ENCODE results near the gene CARD10. TPM values are rescaled to one million over a fixed set of nuclear protein-coding genes. Genes with fewer than 3 reads are reported as not detected.

The CARD10 gene
- polyA plus RNA-seq, 1 donor from 2014 or later, result 0.36 TPM

DNA sequence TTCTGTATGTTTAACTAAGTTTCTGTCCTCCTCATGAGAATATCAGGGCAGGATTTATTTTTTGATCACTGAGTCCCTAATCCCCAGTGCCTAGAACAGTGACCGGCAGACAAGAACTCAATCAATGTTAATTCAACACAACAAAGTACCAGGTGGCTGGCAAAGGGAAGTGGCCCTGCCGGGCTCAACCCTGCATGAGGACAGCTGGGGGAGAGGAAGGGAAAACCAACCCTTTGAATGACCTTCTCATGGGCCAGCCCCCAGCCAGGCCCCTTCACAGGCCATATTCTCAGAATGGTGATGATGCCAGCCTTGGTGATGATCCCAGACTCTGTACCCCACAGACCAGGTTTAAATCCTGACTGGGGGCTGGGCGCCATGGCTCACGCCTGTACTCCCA is 31.6 kb downstream of the CARD10 start:
- Histone ChIP-seq H3F3A (ENCODE audit: insufficient read depth, low read length, poor library complexity, severe bottlenecking) (no peaks in the 10 kb centered on the region), H3K9me2 (ENCODE audit: insufficient read depth, low read length) (no peaks in the 10 kb centered on the region), H3K27ac (ENCODE audit: low read length) (no peak overlapping the region), H3K79me2 (replicated peaks; ENCODE audit: insufficient read depth, low read length) (no peaks in the 10 kb centered on the region), H3K4me2 (ENCODE audit: low read length) (no peak overlapping the region), H2AFZ (ENCODE audit: low read depth, low read length) (no peak overlapping the region), H3K27me3 (ENCODE audit: insufficient read depth, low read depth, low read length) (no peaks in the 10 kb centered on the region), H3K36me3 (ENCODE audit: insufficient read depth, low read length) (no peaks in the 10 kb centered on the region), H3K4me3 (ENCODE audit: low read length) (no peak overlapping the region), H4K20me1 (ENCODE audit: insufficient read depth) (no peaks in the 10 kb centered on the region), H3K9me3 (ENCODE audit: low read length) (no peaks in the 10 kb centered on the region), H3K9ac (ENCODE audit: low read length) (no peak overlapping the region)
- no peak for TF ChIP-seq EZH2 (IDR thresholded peaks at IDR 0.05; ENCODE audit: borderline replicate concordance, insufficient read depth, low read length, poor library complexity, severe bottlenecking)

DNA sequence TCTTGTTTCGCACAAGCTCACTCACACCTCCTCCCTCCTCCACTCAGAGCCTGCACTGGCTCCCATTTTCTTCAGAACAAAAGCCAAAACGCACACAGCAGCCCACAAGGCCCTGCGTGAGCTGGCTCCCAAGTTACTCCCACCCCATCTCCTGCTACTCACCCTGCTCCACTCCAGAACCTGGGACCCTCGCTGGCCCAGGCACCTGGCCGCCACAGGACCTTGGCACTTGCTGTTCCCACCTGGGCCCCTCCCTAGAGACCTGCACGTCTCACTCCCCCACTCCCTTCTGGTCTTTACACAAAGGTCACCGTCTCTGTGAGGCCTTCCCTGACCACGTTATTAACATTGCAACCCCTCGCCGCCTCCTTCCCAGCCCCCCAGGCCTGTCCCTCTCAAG is 32.1 kb downstream of the CARD10 start:
- H3K4me2 ChIP-seq (ENCODE audit: low read length), result no peak overlapping the region
- H3K36me3 ChIP-seq (ENCODE audit: insufficient read depth, low read length), result no peaks in the 10 kb centered on the region
- TF ChIP-seq MXI1 (conservative IDR thresholded peaks at IDR 0.05; ENCODE audit: poor library complexity, severe bottlenecking) (no peak), EP300 (conservative IDR thresholded peaks at IDR 0.05; ENCODE audit: poor library complexity, severe bottlenecking) (no peak), EZH2 (IDR thresholded peaks at IDR 0.05; ENCODE audit: borderline replicate concordance, insufficient read depth, low read length, poor library complexity, severe bottlenecking) (no peak), SMC3 (conservative IDR thresholded peaks at IDR 0.05; ENCODE audit: poor library complexity) (no peak), POLR2AphosphoS5 (IDR thresholded peaks at IDR 0.05) (no peak), TAF1 (IDR thresholded peaks at IDR 0.05; ENCODE audit: low read depth) (no peak), RAD21 (conservative IDR thresholded peaks at IDR 0.05) (no peak)
- TF ChIP-seq, protein P1, sequence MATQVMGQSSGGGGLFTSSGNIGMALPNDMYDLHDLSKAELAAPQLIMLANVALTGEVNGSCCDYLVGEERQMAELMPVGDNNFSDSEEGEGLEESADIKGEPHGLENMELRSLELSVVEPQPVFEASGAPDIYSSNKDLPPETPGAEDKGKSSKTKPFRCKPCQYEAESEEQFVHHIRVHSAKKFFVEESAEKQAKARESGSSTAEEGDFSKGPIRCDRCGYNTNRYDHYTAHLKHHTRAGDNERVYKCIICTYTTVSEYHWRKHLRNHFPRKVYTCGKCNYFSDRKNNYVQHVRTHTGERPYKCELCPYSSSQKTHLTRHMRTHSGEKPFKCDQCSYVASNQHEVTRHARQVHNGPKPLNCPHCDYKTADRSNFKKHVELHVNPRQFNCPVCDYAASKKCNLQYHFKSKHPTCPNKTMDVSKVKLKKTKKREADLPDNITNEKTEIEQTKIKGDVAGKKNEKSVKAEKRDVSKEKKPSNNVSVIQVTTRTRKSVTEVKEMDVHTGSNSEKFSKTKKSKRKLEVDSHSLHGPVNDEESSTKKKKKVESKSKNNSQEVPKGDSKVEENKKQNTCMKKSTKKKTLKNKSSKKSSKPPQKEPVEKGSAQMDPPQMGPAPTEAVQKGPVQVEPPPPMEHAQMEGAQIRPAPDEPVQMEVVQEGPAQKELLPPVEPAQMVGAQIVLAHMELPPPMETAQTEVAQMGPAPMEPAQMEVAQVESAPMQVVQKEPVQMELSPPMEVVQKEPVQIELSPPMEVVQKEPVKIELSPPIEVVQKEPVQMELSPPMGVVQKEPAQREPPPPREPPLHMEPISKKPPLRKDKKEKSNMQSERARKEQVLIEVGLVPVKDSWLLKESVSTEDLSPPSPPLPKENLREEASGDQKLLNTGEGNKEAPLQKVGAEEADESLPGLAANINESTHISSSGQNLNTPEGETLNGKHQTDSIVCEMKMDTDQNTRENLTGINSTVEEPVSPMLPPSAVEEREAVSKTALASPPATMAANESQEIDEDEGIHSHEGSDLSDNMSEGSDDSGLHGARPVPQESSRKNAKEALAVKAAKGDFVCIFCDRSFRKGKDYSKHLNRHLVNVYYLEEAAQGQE (IDR thresholded peaks at IDR 0.05; ENCODE audit: borderline replicate concordance), result no peak
- TF ChIP-seq, protein P2, sequence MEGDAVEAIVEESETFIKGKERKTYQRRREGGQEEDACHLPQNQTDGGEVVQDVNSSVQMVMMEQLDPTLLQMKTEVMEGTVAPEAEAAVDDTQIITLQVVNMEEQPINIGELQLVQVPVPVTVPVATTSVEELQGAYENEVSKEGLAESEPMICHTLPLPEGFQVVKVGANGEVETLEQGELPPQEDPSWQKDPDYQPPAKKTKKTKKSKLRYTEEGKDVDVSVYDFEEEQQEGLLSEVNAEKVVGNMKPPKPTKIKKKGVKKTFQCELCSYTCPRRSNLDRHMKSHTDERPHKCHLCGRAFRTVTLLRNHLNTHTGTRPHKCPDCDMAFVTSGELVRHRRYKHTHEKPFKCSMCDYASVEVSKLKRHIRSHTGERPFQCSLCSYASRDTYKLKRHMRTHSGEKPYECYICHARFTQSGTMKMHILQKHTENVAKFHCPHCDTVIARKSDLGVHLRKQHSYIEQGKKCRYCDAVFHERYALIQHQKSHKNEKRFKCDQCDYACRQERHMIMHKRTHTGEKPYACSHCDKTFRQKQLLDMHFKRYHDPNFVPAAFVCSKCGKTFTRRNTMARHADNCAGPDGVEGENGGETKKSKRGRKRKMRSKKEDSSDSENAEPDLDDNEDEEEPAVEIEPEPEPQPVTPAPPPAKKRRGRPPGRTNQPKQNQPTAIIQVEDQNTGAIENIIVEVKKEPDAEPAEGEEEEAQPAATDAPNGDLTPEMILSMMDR (IDR thresholded peaks at IDR 0.05; ENCODE audit: poor library complexity, severe bottlenecking), result no peak
- no peaks in the 10 kb centered on the region for H3F3A ChIP-seq (ENCODE audit: insufficient read depth, low read length, poor library complexity, severe bottlenecking)
- H3K9me3 ChIP-seq (ENCODE audit: low read length), result no peaks in the 10 kb centered on the region
- no peaks in the 10 kb centered on the region for H3K27me3 ChIP-seq (ENCODE audit: insufficient read depth, low read depth, low read length)
- no peaks in the 10 kb centered on the region for H4K20me1 ChIP-seq (ENCODE audit: insufficient read depth)
- no peaks in the 10 kb centered on the region for H3K79me2 ChIP-seq (replicated peaks; ENCODE audit: insufficient read depth, low read length)
- no peaks in the 10 kb centered on the region for H3K9me2 ChIP-seq (ENCODE audit: insufficient read depth, low read length)
- no peak overlapping the region for H2AFZ ChIP-seq (ENCODE audit: low read depth, low read length)
- no peak overlapping the region for H3K4me3 ChIP-seq (ENCODE audit: low read length)
- H3K9ac ChIP-seq (ENCODE audit: low read length), result no peak overlapping the region
- H3K27ac ChIP-seq (ENCODE audit: low read length), result no peak overlapping the region
